ENCODE results near the gene CD300C. TPM values are rescaled to one million over a fixed set of nuclear protein-coding genes. Genes with fewer than 3 reads are reported as not detected.
"Not testable (repeated sequence)": the region's sequence is repeated elsewhere in the genome, so short reads cannot be mapped to it uniquely, and the experiment has no call there.

The CD300C gene
- total and polyA plus RNA-seq, 10 of the 15 experiments (the other 5 are each of a cell fraction or from before 2014, with no cell fraction given): 0.12 to 0.38 (median 0.23) TPM; not detected in 3

- ATAC-seq: no peak
- POLR2A ChIA-PET: no interaction called here
- H4K20me1 ChIP-seq (ENCODE audit: control insufficient read depth, insufficient read depth): no peaks in the 10 kb centered on the region
Measured at GRCh38 chr17:74508156-74508555, 37.8 kb downstream of the CD300C start.

GRCh38 chr17:74503949-74504348, 42.0 kb downstream of the CD300C start:
- H3K9me3 ChIP-seq (replicated peaks; ENCODE audit: control insufficient read depth, insufficient read depth, low read length); H3K4me3 ChIP-seq; H3K36me3 ChIP-seq (ENCODE audit: control insufficient read depth in 2 of 2, insufficient read depth in 2 of 2, low read length in 1 of 2); H3K27me3 ChIP-seq (replicated peaks in 1 of 2; ENCODE audit: control insufficient read depth in 2 of 2, insufficient read depth in 2 of 2, low read length in 1 of 2); H3K79me2 ChIP-seq (ENCODE audit: control insufficient read depth, insufficient read depth, low read length); H3K27ac ChIP-seq (ENCODE audit: control insufficient read depth, insufficient read depth); CTCF ChIA-PET; H3K4me2 ChIP-seq (ENCODE audit: control insufficient read depth, insufficient read depth); intact Hi-C loops (cut with micrococcal nuclease; ENCODE audit: unreplicated experiment); ATAC-seq; H2AFZ ChIP-seq (ENCODE audit: control insufficient read depth, low read depth, low read length); in situ Hi-C loops (cut with MboI); BruUV-seq (replicated peaks); SMC1A ChIA-PET (ENCODE audit: uncharacterized antibody, unreplicated experiment); H4K20me1 ChIP-seq (ENCODE audit: control insufficient read depth, insufficient read depth); FAIRE-seq; DNase-seq (ENCODE audit: low read depth, low spot score); H3K4me1 ChIP-seq (ENCODE audit: control insufficient read depth, insufficient read depth, low read length); POLR2A ChIA-PET; H3K9ac ChIP-seq (ENCODE audit: control insufficient read depth, insufficient read depth, low read length); RAD21 ChIA-PET (ENCODE audit: unreplicated experiment): not testable (repeated sequence)
- WGBS (ENCODE audit: insufficient coverage, insufficient replicate concordance, low lambda C conversion rate, missing lambda C conversion rate): 25% methylated on average over 5 of the region's 5 CpGs

More at GRCh38 chr17:74508156-74508555, 37.8 kb downstream of the CD300C start:
- H3K9ac ChIP-seq (ENCODE audit: control insufficient read depth, insufficient read depth, low read length): no peak overlapping the region
- FAIRE-seq (no peak), DNase-seq (ENCODE audit: low read depth, low spot score) (no peak)
- H3K4me3 ChIP-seq: no peak overlapping the region
- TF ChIP-seq EED (IDR thresholded peaks at IDR 0.05; ENCODE audit: low read depth) (no peak), EGR1 (IDR thresholded peaks at IDR 0.05; ENCODE audit: borderline replicate concordance in 1 of 2, low read depth in 2 of 2, low read length in 2 of 2) (no peak), BMI1 (IDR thresholded peaks at IDR 0.05; ENCODE audit: borderline replicate concordance) (no peak), PAX8 (IDR thresholded peaks at IDR 0.05) (no peak), MLLT1 (IDR thresholded peaks at IDR 0.05) (no peak), POU2F2 (IDR thresholded peaks at IDR 0.05; ENCODE audit: borderline replicate concordance, low read depth, low read length) (no peak), POLR2A (IDR thresholded peaks at IDR 0.05; ENCODE audit: low read depth, low read length) (no peak)
- BruUV-seq (replicated peaks): no TSS peak
- no peaks in the 10 kb centered on the region; the same call in 2 of the 3 replicates for H3K9me3 ChIP-seq (replicated peaks; ENCODE audit: control insufficient read depth, insufficient read depth, low read length)
- no peak overlapping the region for H2AFZ ChIP-seq (ENCODE audit: control insufficient read depth, low read depth, low read length)
- RAD21 ChIA-PET (ENCODE audit: unreplicated experiment): interaction anchor here (1.1 kb wide), 1 partner anchor 15 kb away, joined by 3 read pairs; no protein-coding TSS in a partner anchor
- 0 out of 2 replicates have a peak, but pooled peaks cover 6% of the 10 kb centered on the region for H3K4me1 ChIP-seq (ENCODE audit: control insufficient read depth, insufficient read depth, low read length)
- H3K27ac ChIP-seq (ENCODE audit: control insufficient read depth, insufficient read depth): no peak overlapping the region
- CTCF ChIA-PET: interaction anchor here (0.7 kb wide), 1 partner anchor 294 kb away, joined by 3 read pairs; no protein-coding TSS in a partner anchor
- no peaks in the 10 kb centered on the region for H3K36me3 ChIP-seq (ENCODE audit: control insufficient read depth in 2 of 2, insufficient read depth in 2 of 2, low read length in 1 of 2)
- intact Hi-C loops (cut with micrococcal nuclease; ENCODE audit: unreplicated experiment) (no loop called here), in situ Hi-C loops (cut with MboI) (no loop called here)
- H3K4me2 ChIP-seq (ENCODE audit: control insufficient read depth, insufficient read depth): no peak overlapping the region
- SMC1A ChIA-PET (ENCODE audit: uncharacterized antibody, unreplicated experiment): no interaction called here
- no peaks in the 10 kb centered on the region for H3K27me3 ChIP-seq (replicated peaks in 1 of 2; ENCODE audit: control insufficient read depth in 2 of 2, insufficient read depth in 2 of 2, low read length in 1 of 2)
- no peaks in the 10 kb centered on the region for H3K79me2 ChIP-seq (ENCODE audit: control insufficient read depth, insufficient read depth, low read length)

Measured in GM12878 (cell line).